IMR-90 (cell line): ENCODE data around the gene SCN8A.

Source experiments
- CTCF ChIP-seq: conservative IDR thresholded peaks from 2 replicates; pipeline ENCODE4 v1.5.1; 2012; ENCODE audit warnings: mild to moderate bottlenecking, low read depth, low read length, improper control_type of control experiment
- MAFK ChIP-seq: IDR thresholded peaks from 2 replicates; pipeline ENCODE4 v1.6.1; 2012; ENCODE audit warnings: low read depth, low read length, improper control_type of control experiment
- POLR2A ChIP-seq: IDR thresholded peaks from 2 replicates; pipeline ENCODE4 v1.6.1; 2012; ENCODE audit warnings: mild to moderate bottlenecking, low read depth, low read length
- RAD21 ChIP-seq: IDR thresholded peaks from 2 replicates; pipeline ENCODE4 v1.6.1; 2012; ENCODE audit warnings: low read length, improper control_type of control experiment
- RCOR1 ChIP-seq: IDR thresholded peaks from 2 replicates; pipeline ENCODE4 v1.6.1; 2012; ENCODE audit warnings: mild to moderate bottlenecking, low read length, improper control_type of control experiment; ENCODE audit not compliant: insufficient replicate concordance
- USF2 ChIP-seq: fragments of 150-350 bp; IDR thresholded peaks from 2 replicates; pipeline ENCODE4 v1.6.1; 2017; ENCODE audit warnings: mild to moderate bottlenecking, antibody characterized with exemption, low read length, low read depth

DNA sequence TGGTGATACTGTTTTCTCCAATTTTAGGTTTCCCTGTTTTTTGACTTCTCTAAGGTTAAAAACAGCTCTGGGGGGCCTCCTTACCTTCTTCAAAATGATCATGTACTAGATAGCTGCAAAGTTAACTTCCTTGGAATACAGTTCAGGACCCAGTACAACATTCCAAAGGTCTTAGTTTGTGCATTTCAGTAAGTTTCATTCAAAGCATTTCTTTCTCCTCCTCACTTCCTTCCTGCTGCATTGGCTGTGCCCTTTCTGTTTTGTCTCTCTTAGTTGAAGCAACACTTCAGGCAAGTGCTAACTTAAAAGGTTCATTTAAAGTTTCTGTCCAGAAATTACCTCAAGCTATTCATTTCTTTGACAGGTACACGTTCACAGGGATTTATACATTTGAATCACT lies 95.7 kb downstream of the SCN8A start:
- TF ChIP-seq CTCF (no peak), POLR2A (no peak), RCOR1 (no peak), RAD21 (no peak), USF2 (no peak), MAFK (no peak)
